Ovary (tissue), 3 donors: ENCODE measurements around the gene RASA4.
"Not testable (repeated sequence)": the region's sequence is repeated elsewhere in the genome, so short reads cannot be mapped to it uniquely, and the experiment has no call there.

Experiments
- CTCF ChIP-seq, 3 donors: fragments of 450-650 bp in 2 of 3; fragments of 200-600 bp in 1 of 3; IDR thresholded peaks; one replicate each; pipeline versions ENCODE4 v1.5.1 to v1.8.0; 2016 to 2022; ENCODE audit warnings: antibody characterized with exemption in 3 of 3, mild to moderate bottlenecking in 1 of 3
- EP300 ChIP-seq: sonication (generic); formaldehyde crosslinking; IDR thresholded peaks from one replicate; pipeline ENCODE4 v1.6.1; 2017; ENCODE audit warnings: antibody characterized with exemption
- POLR2A ChIP-seq: fragments of 450-650 bp; IDR thresholded peaks from one replicate; pipeline ENCODE4 v1.6.1; 2017; ENCODE audit warnings: antibody characterized with exemption, mild to moderate bottlenecking, moderate library complexity
- donor health status: DM: no; HTN: no; CAD: no.

GRCh38 chr7:102581722-102582121 lies 34.8 kb downstream of the RASA4 start:
- TF ChIP-seq CTCF (IDR thresholded peaks at IDR 0.05); EP300; POLR2A: not testable (repeated sequence)
